Activated CD8-positive, alpha-beta memory T cell treated with anti-CD3 and anti-CD28 coated beads for 36 hours (primary cell): Measurements from ENCODE around the gene VIM. TPM values are rescaled to one million over a fixed set of nuclear protein-coding genes. Genes with fewer than 3 reads are reported as not detected.

ENCODE experiments used
- CTCF ChIA-PET: fragments of 350-600 bp; sonication (Branson Sonifier 250); formaldehyde crosslinking; loops from one replicate; lab custom pipeline; 2021; ENCODE audit warnings: antibody characterized with exemption; lab: Charles Lee
- POLR2A ChIA-PET: fragments of 350-600 bp; sonication (Branson Sonifier 250); formaldehyde crosslinking; loops from one replicate; lab custom pipeline; 2021; ENCODE audit warnings: antibody characterized with exemption; lab: Charles Lee
- total RNA-seq, 2 experiments: library from RNA; stranded (reverse); gene quantifications; one replicate each; pipeline ENCODE4 v1.2.3, GENCODE V29; 2021

The VIM gene
- total RNA-seq, 2 experiments from 2014 or later, result 845 to 860 TPM

DNA sequence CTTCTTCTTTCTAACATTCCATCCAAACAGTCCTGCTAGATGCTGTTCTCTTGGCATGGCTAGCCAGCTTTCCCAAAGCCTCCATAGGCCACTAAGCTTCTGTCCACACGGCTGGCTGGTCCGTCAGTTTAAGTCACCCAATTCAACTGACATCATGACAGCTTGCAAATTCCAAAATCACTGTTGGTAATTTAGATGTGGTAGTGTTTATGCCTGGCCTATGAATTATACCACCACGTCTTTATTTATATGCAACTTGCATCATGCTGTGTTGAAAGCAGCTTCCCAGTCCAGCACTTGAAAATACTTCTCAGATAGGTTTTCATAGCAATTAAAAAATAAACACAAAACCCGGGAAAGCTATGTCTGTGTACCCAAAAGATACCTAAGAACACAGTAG lies 2.2 kb upstream of the VIM start:
- ChIA-PET POLR2A (no interaction called here), CTCF (no interaction called here)

DNA sequence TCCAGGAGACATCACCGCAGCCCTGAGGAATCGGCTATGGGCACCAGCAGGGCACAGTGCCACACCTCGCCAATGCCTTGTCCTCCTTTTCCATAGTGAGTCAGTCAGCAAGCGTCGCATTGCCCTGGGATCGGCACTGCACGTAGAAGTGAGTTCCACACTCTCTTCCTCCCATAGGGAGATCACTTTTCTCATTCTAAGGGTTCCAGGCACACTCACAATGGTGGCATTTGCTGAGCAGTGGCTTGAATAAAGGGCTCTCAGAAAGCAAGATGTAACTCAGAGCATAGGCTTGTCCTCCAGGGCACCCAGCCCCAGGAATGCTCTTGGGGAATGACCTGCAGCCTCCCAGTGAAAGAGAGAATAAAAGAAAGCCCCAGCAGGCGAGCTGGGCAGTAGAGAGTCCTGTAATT lies 1.1 kb upstream of the VIM start:
- POLR2A ChIA-PET, result no interaction called here
- CTCF ChIA-PET, result interaction anchor here (3.8 kb wide), 1 partner anchor 25 kb away, joined by 23 read pairs; the partner anchor contains the start of gene TRDMT1

DNA sequence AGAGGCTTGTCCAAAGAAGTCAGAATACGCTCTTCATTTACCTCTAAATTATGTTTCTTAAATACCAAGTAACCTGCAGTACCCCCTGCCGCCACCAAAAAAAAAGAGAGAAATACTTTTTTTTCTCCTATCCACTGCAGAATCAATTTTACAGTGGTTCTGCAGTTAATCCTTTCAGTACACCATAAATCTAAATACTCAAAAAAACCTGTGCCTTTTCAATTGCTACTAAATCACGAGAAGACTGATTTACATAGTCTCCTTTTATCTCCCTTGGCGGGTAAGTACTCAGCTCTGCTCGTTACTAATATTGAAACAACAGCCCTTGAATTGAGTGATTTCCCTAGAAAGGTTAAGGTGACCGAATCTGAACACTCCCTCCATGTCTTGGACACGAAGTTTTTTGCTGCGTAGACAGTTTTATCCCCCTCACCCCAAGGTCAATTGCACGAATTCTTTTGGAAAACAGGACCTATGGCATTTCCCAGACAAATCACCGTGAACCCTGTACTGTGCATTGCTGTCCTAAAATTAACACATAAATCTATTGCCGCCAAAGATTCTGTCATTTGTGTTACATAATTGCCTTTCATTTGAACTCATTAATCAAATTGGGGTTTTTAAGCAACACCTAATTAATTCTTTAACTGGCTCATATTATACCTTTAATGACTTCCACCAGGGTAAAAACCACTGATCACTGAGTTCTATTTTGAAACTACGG lies 512 bp upstream of the VIM start:
- CTCF ChIA-PET, result interaction anchor here (0.7 to 3.8 kb wide), 3 partner anchors 26 to 416 kb away, joined by 3 to 23 read pairs (median 3); partner anchors contain the start of gene TRDMT1

DNA sequence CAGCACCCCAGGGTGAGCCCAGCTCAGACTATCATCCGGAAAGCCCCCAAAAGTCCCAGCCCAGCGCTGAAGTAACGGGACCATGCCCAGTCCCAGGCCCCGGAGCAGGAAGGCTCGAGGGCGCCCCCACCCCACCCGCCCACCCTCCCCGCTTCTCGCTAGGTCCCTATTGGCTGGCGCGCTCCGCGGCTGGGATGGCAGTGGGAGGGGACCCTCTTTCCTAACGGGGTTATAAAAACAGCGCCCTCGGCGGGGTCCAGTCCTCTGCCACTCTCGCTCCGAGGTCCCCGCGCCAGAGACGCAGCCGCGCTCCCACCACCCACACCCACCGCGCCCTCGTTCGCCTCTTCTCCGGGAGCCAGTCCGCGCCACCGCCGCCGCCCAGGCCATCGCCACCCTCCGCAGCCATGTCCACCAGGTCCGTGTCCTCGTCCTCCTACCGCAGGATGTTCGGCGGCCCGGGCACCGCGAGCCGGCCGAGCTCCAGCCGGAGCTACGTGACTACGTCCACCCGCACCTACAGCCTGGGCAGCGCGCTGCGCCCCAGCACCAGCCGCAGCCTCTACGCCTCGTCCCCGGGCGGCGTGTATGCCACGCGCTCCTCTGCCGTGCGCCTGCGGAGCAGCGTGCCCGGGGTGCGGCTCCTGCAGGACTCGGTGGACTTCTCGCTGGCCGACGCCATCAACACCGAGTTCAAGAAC lies 1.1 kb downstream of the VIM start:
- POLR2A ChIA-PET, result interaction anchor here (0.5 to 3.6 kb wide), 8 partner anchors 13 to 415 kb away, joined by 4 to 29 read pairs (median 8); partner anchors contain the start of genes RSU1, STAM and TRDMT1
- CTCF ChIA-PET, result interaction anchor here (1.2 to 5.7 kb wide), 6 partner anchors 13 to 207 kb away, joined by 3 to 23 read pairs (median 4); partner anchors contain the start of gene TRDMT1

More for the DNA sequence above, 512 bp upstream of the VIM start:
- POLR2A ChIA-PET, result interaction anchor here (0.7 to 3.1 kb wide), 3 partner anchors 12 to 410 kb away, joined by 3 to 17 read pairs (median 5); partner anchors contain the start of gene RSU1

DNA sequence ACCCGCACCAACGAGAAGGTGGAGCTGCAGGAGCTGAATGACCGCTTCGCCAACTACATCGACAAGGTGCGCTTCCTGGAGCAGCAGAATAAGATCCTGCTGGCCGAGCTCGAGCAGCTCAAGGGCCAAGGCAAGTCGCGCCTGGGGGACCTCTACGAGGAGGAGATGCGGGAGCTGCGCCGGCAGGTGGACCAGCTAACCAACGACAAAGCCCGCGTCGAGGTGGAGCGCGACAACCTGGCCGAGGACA lies 1.6 kb downstream of the VIM start:
- POLR2A ChIA-PET, result interaction anchor here (0.9 to 3.6 kb wide), 7 partner anchors 23 to 414 kb away, joined by 3 to 29 read pairs (median 8); partner anchors contain the start of genes RSU1, STAM and TRDMT1
- CTCF ChIA-PET, result interaction anchor here (1.0 to 5.7 kb wide), 6 partner anchors 14 to 207 kb away, joined by 3 to 23 read pairs (median 4); partner anchors contain the start of gene TRDMT1

DNA sequence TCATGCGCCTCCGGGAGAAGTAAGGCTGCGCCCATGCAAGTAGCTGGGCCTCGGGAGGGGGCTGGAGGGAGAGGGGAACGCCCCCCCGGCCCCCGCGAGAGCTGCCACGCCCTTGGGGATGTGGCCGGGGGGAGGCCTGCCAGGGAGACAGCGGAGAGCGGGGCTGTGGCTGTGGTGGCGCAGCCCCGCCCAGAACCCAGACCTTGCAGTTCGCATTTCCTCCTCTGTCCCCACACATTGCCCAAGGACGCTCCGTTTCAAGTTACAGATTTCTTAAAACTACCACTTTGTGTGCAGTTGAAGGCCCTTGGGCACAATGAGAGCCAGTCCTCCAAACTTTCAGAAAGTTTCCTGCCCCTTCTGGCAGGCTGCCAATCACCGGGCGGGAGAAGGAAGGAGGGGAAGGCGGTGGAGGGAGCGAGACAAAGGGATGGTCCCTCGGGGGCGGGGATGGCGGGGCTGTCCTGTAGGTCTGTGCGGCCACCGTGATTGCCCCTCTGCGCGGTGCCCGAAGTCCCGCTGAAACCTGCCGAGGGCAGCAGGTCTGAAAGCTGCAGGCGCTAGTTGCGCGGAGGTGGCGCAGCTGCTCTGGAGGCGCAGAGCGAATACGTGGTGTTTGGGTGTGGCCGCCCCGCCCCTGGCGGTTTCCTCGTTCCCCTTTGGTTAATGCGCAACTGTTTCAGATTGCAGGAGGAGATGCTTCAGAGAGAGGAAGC lies 2.1 kb downstream of the VIM start:
- POLR2A ChIA-PET, result interaction anchor here (0.9 to 3.6 kb wide), 7 partner anchors 23 to 414 kb away, joined by 3 to 29 read pairs (median 8); partner anchors contain the start of genes RSU1, STAM and TRDMT1
- CTCF ChIA-PET, result interaction anchor here (0.8 to 5.7 kb wide), 10 partner anchors 9 to 402 kb away, joined by 3 to 23 read pairs (median 4); partner anchors contain the start of gene TRDMT1

DNA sequence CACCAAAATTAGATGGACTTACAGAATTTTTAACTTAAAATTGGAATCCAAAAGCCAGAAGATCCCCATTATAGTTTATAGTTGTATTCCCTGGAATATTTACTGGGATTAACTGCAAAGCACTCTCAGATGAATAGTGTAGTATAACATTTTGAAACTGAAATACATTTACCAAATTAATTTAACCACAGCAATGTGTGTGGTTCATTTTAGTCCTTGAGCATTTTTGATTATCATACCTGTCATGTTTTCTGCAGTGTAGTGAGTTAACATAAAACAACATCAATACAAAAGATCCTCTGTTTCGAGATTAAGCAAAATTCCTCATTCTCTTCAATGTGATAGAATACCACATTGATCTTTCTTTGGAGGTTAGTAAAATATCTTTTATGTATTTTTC lies 3.7 kb downstream of the VIM start:
- POLR2A ChIA-PET, result interaction anchor here (1.0 kb wide), 1 partner anchor 26 kb away, joined by 5 read pairs; no protein-coding TSS in a partner anchor
- CTCF ChIA-PET, result interaction anchor here (5.7 kb wide), 1 partner anchor 25 kb away, joined by 22 read pairs; no protein-coding TSS in a partner anchor

DNA sequence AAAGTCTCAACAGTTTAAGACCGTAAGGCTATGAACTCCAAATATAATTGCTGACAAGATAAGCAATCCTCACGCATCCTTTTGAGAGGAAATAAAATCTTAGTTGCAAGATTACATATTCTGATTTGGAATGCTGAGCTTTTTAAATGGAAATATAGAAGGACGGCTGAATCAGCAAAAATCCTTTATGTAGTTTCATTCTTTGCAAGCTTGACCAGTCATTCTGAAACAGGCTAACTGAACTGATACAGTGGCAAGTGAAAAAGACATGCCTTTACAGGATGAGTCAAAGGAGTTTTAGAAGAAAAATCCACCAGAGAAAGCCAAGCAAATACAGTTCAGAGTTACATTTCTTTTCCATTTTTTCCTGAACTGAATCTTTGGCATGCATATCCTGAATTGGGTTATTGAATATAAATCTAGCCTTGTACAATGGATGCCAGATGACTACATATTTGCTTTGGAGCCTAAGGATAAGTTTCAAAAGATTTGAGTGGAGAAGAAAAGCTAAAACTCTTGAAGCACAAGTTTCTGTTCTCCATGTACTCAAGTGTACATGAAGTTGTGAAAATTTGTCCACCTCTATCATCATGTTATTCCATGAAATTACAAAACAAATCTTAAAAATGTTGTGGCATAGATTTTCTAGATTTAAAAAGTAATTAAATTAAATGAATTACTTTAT lies 4.4 kb downstream of the VIM start:
- POLR2A ChIA-PET, result interaction anchor here (1.0 kb wide), 1 partner anchor 27 kb away, joined by 5 read pairs; no protein-coding TSS in a partner anchor
- CTCF ChIA-PET, result interaction anchor here (0.8 to 5.7 kb wide), 2 partner anchors 10 to 25 kb away, joined by 4 to 22 read pairs; no protein-coding TSS in a partner anchor

DNA sequence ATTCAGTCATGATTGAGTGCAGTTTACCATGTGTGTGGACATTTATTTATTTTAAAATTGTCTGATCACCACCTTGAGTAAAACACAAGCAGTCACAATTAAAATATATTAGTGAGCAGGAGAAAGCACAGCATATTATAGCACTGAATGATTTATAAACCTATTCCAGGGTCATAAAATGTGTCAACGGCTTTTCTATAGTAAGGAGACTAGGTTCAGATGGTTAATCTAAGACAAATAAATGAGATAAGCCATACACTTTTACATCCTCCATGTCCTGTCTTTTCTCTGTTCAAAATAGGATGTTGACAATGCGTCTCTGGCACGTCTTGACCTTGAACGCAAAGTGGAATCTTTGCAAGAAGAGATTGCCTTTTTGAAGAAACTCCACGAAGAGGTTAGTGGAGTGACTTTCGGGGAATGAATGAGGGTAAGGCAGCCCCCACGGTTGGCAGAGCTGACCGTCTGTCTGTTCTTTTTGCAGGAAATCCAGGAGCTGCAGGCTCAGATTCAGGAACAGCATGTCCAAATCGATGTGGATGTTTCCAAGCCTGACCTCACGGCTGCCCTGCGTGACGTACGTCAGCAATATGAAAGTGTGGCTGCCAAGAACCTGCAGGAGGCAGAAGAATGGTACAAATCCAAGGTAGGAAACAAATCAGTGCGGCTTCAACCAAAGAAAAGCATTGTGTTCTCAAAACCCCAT lies 5.4 kb downstream of the VIM start:
- ChIA-PET POLR2A (interaction anchor here (0.8 kb wide), 1 partner anchor 88 kb away, joined by 5 read pairs; no protein-coding TSS in a partner anchor), CTCF (interaction anchor here (5.7 kb wide), 1 partner anchor 26 kb away, joined by 22 read pairs; no protein-coding TSS in a partner anchor)

DNA sequence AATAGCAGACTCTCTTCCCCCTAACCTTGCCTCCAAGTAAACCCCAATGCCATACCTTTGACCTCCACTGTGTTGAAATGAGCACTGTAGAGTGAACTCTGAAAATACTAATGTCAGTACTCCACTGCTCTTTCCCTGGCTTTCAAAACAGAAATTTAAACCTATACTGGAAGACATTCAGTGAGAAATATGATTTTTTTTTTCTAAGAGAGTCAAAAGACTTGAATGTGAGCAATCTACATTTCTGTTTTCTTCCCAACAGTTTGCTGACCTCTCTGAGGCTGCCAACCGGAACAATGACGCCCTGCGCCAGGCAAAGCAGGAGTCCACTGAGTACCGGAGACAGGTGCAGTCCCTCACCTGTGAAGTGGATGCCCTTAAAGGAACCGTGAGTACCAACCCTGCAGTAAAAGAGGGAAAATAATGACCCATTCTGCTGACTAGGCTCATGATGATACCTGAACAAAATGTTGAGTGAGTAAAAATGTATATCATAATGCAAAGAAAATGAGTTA lies 6.4 kb downstream of the VIM start:
- POLR2A ChIA-PET, result no interaction called here

DNA sequence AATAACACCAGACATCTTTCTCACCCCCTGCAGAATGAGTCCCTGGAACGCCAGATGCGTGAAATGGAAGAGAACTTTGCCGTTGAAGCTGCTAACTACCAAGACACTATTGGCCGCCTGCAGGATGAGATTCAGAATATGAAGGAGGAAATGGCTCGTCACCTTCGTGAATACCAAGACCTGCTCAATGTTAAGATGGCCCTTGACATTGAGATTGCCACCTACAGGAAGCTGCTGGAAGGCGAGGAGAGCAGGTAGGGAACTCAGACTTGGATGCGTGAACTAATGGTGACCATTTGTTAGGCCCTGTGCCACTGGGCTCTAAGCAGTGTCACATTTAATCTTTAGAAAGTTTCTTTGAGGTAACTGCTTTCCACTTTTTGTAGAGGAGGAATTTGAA lies 7.1 kb downstream of the VIM start:
- POLR2A ChIA-PET, result no interaction called here

More for the DNA sequence above, 6.4 kb downstream of the VIM start:
- CTCF ChIA-PET, result no interaction called here

DNA sequence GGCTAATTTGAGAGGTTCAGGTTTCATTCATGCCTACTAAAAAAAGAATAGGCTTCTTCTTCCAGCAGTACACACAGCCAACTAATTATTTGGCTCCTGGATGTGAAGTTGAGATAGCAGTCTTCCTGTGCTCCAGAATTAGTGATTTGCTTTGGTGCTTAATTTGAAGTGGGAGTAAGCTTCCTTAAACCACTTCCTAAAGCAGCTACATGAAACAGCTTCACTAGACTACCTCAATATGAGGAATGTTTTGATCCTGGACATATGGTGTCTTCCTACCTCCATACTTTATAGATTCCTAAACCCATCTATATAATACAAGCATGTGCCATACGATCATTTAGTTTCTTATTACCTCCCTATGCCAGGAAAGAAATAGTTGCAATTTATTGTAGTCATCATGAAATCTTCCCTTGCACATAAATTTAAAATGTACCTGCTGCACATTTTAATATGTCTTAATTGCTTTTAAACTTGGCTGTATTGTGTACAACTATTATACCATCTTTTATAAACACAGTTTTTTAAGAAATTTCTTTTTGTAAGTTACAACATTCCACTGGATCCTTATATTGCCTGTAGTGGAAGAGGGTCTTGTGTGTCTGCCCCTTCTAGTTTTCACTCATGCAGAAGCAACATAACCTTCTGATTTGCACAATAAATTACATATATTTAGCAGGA lies 8.6 kb downstream of the VIM start:
- ChIA-PET POLR2A (no interaction called here), CTCF (interaction anchor here (0.5 to 1.4 kb wide), 2 partner anchors 92 to 347 kb away, joined by 3 to 4 read pairs; no protein-coding TSS in a partner anchor)

More for the DNA sequence above, 7.1 kb downstream of the VIM start:
- CTCF ChIA-PET, result no interaction called here

DNA sequence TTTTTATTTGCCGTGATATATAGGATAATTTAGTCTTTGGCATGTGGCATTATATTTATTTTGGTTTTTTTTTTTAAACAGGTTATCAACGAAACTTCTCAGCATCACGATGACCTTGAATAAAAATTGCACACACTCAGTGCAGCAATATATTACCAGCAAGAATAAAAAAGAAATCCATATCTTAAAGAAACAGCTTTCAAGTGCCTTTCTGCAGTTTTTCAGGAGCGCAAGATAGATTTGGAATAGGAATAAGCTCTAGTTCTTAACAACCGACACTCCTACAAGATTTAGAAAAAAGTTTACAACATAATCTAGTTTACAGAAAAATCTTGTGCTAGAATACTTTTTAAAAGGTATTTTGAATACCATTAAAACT lies 9.1 kb downstream of the VIM start:
- ChIA-PET CTCF (interaction anchor here (1.4 kb wide), 1 partner anchor 93 kb away, joined by 4 read pairs; no protein-coding TSS in a partner anchor), POLR2A (no interaction called here)

DNA sequence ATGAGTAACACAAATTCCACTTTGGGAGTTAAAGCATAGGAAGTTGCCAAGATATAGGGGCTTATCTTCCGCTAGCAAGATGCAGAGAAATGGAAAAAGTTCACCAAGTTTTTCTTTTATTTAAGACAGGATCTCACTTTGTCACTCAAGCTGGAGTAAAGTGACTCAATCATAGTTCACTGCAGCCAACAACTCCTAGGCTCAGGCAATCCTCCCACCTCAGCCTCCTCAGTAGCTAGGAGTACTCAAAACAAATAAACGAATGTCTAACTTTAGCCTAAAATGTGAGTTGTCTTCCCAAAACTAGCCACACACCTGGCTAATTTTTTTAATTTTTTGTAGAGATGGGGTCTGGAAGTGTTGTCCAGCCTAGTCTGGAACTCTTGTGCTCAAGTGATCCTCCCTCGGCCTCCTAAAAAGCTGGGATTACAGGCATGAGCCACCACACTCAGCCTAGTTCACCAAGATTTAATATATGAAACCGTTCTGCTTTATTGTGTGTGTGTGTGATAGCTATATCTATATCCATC lies 9.9 kb downstream of the VIM start:
- ChIA-PET POLR2A (interaction anchor here (1.0 kb wide), 1 partner anchor 32 kb away, joined by 3 read pairs; no protein-coding TSS in a partner anchor), CTCF (interaction anchor here (1.4 kb wide), 1 partner anchor 94 kb away, joined by 4 read pairs; no protein-coding TSS in a partner anchor)

DNA sequence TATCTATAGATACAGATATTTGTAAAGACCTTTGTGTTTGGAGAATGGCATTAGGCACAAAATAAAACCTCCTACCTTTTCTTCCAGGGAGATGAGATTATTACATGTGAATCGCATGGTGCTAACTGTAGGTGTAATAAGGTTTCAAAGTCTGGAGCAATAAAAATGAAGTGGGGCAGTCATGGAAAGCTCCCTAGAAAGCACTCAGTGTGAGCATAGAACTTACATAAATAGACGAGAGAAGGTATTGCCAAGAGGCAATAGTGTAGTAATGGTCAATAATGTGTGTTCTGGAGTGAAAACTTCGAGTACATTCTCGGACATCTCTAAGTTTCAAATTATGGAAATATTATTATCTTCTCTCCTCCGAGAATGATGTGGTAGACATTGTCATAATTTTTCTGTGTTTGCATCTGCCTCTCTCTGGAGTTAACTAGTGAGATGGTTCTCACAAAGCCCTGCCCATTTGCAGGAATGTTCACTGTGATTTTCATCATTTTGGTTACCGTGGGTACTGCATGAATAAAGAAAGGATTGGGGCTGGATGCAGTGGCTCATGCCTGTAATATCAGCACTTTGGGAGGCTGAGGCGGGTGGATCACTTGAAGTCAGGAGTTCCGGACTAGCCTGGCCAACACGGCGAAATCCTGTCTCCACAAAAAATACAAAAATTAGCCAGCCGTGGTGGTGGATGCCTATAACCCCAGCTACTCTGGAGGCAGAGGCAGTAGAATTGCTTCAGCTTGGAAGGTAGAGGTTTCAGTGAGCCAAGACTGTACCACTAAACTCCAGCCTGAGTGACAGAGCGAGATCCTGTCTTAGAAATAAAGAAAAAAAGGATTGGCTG lies 10.6 kb downstream of the VIM start:
- ChIA-PET POLR2A (interaction anchor here (1.0 kb wide), 1 partner anchor 33 kb away, joined by 3 read pairs; no protein-coding TSS in a partner anchor), CTCF (no interaction called here)
